SK-N-MC (cell line): ENCODE measurements around the gene SV2C.

Experiments used
- DNase-seq: peaks from one replicate; pipeline ENCODE4 v3.0.0-alpha.2; 2011; ENCODE audit warnings: low read depth, low spot score
- H3K27ac ChIP-seq: fragments of 200-600 bp; sonication (generic); 2 replicates; pipeline ENCODE4 v1.5.1; 2016; ENCODE audit warnings: mixed run types
- H3K36me3 ChIP-seq: fragments of 200-600 bp; sonication (generic); 2 replicates; pipeline ENCODE4 v1.6.1; 2017; ENCODE audit warnings: antibody characterized with exemption, low read length, mixed read lengths; ENCODE audit not compliant: insufficient read depth
- H3K4me3 ChIP-seq: fragments of 200-600 bp; sonication (generic); 2 replicates; pipeline ENCODE4 v1.5.1; 2016
- H3K9ac ChIP-seq: fragments of 200-600 bp; sonication (generic); 2 replicates; pipeline ENCODE4 v1.8.0; 2017; ENCODE audit warnings: mixed run types, mixed read lengths; ENCODE audit not compliant: insufficient read length
- H3K9me3 ChIP-seq: fragments of 200-600 bp; sonication (generic); 2 replicates; pipeline ENCODE4 v1.6.1; 2017; ENCODE audit warnings: low read depth, mild to moderate bottlenecking, antibody characterized with exemption, low read length, moderate library complexity, mixed read lengths
- EZH2 ChIP-seq: fragments of 200-600 bp; sonication (generic); IDR thresholded peaks from one replicate; pipeline ENCODE4 v1.6.1; 2017; ENCODE audit warnings: antibody characterized with exemption
- FOXP2 ChIP-seq: optimal IDR thresholded peaks from 2 replicates; pipeline ENCODE3; 2011; ENCODE audit warnings: mild to moderate bottlenecking, moderate library complexity; ENCODE audit not compliant: insufficient read depth; ENCODE audit errors: extremely low read length, control extremely low read depth
- POLR2AphosphoS5 ChIP-seq: IDR thresholded peaks from 2 replicates; pipeline ENCODE4 v1.6.1; 2012; ENCODE audit warnings: mild to moderate bottlenecking, low read depth, low read length, borderline replicate concordance

SV2C gene

DNA sequence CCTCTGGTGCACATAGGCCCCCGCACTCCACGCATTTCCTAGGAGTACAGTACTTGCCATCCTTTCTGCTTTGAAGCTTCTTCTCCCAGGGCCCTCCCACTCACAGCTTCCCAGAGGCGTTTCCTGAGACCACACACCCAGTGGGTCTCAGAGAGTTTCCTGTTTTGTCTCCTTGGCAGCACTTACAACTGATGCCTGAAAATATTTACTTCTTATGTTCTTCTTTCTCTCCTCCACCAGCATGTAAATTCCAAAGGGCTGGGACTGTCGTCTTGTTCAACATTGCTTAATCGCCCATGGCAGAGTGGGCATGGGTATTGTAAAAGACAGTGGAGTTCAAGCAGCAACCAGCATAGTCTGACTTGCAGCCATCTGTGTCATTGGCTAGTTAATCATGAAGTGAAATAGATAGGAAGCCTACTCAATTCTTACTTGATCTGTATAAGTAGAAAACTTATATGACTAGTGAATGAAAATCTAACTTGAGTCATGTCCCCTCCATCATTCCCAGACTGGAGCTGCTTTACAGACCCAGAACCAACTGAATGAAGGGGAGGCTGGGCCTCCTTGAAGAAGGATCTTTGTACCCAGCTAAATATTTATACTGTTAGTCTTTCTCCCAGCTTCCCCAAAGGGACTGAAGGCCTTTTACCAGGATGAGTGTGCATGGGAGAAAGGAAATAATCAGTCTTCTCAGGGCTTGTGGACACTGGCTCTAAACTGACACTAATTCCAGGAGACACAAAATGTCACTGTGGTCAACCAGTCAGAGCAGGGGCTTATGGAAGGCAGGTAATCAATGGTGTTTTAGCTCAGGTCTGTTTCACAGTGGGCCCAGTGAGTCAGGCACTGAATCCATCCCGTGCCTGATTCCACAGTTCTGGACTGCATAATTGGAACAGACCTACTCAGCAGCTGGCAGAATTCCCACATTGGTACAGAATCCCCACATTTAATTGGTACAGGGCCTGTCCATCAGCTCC is 116.4 kb downstream of the SV2C start:
- no peaks in the 10 kb centered on the region for H3K36me3 ChIP-seq
- H3K4me3 ChIP-seq = peak overlapping the region; percentile 53
- TF ChIP-seq EZH2 = no peak
- peak; percentile 99 for TF ChIP-seq FOXP2
- TF ChIP-seq POLR2AphosphoS5 = peak; percentile 32; the same call in 1 of the 2 replicates
- H3K9me3 ChIP-seq = no peaks in the 10 kb centered on the region; the same call in 1 of the 2 replicates
- H3K9ac ChIP-seq = peak overlapping the region; percentile 17
- DNase-seq = peak; percentile 80
- H3K27ac ChIP-seq = peak overlapping the region; percentile 96

DNA sequence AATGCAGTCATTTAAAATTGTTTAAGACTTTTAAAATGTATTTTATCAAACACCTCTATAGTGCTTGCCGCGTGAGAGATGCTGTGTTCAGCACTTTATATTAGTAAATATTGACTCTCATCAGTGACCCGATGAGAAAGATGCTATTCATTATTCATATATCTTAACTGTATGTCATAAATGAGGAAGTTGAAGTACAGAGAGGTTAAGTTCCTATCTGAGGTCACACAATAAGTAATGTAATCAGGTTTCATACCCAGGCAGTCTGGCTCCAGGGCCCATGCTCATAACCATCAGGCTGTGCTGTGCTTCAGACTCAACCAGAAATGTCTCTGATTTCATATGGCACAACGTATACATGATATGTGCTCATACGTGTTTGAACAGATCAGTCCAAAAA is 119.0 kb downstream of the SV2C start:
- Histone ChIP-seq H3K36me3 (no peaks in the 10 kb centered on the region), H3K27ac (no peak overlapping the region), H3K4me3 (no peak overlapping the region), H3K9ac (no peak overlapping the region), H3K9me3 (no peaks in the 10 kb centered on the region; the same call in 1 of the 2 replicates)
- TF ChIP-seq POLR2AphosphoS5 (no peak), EZH2 (no peak), FOXP2 (no peak)
- no peak for DNase-seq

DNA sequence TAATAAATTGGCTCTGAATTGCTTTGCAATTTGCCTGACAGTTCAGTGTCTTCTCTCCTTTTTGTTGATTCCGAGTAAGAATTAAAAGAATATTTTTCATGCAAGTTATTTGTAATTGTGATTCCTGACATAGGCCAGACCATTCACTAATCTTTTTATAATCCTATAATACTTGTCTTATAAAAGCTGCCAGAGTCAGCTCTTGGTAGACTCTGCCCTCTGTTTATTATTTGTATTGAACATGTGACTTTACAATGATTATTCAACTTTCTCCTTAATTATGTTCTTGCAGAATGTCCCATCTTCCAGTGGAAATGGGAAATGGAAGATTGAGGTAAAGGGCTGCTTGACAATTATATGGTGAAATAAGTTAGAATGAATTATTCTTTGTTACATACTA is 121.0 kb downstream of the SV2C start:
- no peak overlapping the region for H3K9ac ChIP-seq

DNA sequence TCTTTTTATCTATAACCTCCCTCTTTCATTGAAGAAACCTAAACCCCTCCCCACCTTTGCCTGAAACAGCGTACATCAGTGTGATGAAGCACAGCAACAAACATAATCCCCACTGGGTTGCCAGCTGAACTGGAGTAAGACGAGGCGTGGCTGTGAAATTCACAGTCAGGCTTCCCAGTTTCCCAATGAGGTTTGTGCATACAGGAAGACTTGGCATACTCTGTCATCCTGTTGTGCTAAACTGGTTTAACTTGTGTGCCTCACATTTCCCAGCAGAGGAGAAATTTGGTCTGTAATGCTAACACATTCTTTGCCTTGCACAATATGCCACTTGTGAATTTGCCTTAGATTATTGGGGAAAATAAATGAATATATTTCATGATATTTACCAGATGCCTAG is 121.5 kb downstream of the SV2C start:
- no peaks in the 10 kb centered on the region for H3K9me3 ChIP-seq
- no peaks in the 10 kb centered on the region for H3K36me3 ChIP-seq
- peak overlapping the region; percentile 30; the same call in 1 of the 2 replicates for H3K4me3 ChIP-seq
- DNase-seq = no peak
- TF ChIP-seq FOXP2 = no peak
- TF ChIP-seq POLR2AphosphoS5 = no peak
- no peak for TF ChIP-seq EZH2
- no peak overlapping the region for H3K9ac ChIP-seq
- peak overlapping the region; percentile 82 for H3K27ac ChIP-seq

More for the DNA sequence above, 121.0 kb downstream of the SV2C start:
- Histone ChIP-seq H3K27ac (peak overlapping the region; percentile 82), H3K9me3 (no peaks in the 10 kb centered on the region), H3K4me3 (peak overlapping the region; percentile 30; the same call in 1 of the 2 replicates), H3K36me3 (no peaks in the 10 kb centered on the region)
- DNase-seq = no peak
- TF ChIP-seq EZH2 (no peak), POLR2AphosphoS5 (no peak), FOXP2 (no peak)

DNA sequence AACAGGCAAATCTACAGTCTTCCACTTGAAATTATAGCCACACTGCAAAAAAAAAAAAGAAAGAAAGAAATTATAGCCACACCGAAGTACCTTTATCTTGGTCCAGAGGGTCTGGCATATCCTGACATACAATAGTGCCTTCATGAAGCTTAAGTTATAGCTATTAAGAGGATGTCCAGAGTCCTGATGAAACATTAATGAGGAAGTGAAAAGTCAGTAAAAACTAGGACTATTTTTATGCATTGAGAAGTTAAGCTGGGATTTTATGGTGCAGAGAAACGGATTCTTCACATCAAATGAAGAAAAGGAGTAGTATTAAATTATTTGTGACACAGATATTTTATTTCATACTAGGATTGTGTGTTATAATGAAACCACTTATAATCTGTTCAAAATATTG is 123.9 kb downstream of the SV2C start:
- Histone ChIP-seq H3K27ac (peak overlapping the region; percentile 65), H3K4me3 (no peak overlapping the region), H3K9ac (peak overlapping the region; percentile 38), H3K9me3 (no peaks in the 10 kb centered on the region), H3K36me3 (no peaks in the 10 kb centered on the region)
- no peak for TF ChIP-seq FOXP2
- TF ChIP-seq EZH2 = no peak
- TF ChIP-seq POLR2AphosphoS5 = no peak
- no peak for DNase-seq

DNA sequence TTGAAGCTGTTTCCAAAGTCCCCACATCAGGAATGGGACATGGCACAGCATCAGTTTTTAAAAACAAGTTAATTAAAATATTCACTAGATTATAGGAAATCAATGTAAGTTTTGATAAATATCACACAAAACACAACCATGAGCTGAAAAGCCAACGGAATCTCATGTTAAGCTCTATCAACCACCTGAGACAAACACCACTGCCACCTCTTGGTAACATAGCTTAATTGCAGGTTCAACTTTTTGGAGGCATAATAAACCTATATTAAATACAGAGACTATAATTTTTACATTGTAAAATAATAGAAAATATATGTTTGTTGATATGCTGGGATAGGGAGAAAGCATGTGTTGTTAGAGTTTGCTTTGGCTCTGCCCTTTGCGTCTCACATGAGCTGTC is 126.1 kb downstream of the SV2C start:
- H3K9ac ChIP-seq = no peak overlapping the region
- no peak overlapping the region for H3K4me3 ChIP-seq
- H3K27ac ChIP-seq = peak overlapping the region; percentile 48; the same call in 1 of the 2 replicates
- TF ChIP-seq POLR2AphosphoS5 = no peak
- no peak for TF ChIP-seq FOXP2
- 0 out of 2 replicates have a peak, but pooled peaks cover 5% of the 10 kb centered on the region for H3K9me3 ChIP-seq
- peaks cover 7% of the 10 kb centered on the region; the same call in 1 of the 2 replicates for H3K36me3 ChIP-seq
- no peak for DNase-seq

DNA sequence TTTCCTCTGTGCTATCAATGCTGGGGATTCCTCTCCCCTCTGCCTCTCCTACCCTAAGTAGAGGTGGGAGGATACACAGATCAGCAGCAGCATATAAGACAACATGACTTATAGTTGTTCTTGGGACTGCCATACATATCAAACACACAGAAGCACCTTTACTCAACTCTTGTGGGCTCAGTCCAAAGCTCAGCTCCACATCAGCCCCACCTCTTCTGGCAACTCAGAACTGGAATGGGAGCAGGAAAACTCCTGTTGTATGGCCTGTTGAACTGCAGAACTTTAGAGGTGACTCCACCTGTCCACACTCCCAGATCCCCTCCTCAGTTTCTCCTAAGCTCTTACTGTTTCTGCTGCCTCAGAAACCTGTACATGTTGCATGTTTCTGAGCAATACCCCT is 127.8 kb downstream of the SV2C start:
- TF ChIP-seq FOXP2 (no peak), POLR2AphosphoS5 (no peak), EZH2 (no peak)
- Histone ChIP-seq H3K36me3 (peaks cover 9% of the 10 kb centered on the region; the same call in 1 of the 2 replicates), H3K9ac (no peak overlapping the region), H3K9me3 (0 out of 2 replicates have a peak, but pooled peaks cover 6% of the 10 kb centered on the region), H3K27ac (peak overlapping the region; percentile 81), H3K4me3 (peak overlapping the region; percentile 37)
- no peak for DNase-seq

DNA sequence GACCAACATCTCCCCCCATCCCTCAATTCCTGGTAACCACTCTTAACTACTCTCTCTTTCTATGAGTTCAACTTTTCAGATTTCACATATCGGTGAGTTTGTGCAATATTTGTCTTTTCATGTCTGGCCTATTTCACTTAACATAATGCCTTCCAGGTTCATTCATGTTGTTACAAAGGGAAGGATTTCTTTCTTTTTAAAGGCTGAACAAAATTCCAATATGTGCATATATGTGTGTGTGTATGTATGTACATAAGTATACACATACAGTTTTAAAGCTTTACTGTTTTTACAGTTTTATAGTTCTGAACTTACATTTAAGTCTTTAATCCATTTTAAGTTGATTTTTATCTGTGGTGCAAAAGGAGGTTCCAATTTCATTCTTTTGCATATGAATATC is 130.7 kb downstream of the SV2C start:
- Histone ChIP-seq H3K9me3 (0 out of 2 replicates have a peak, but pooled peaks cover 6% of the 10 kb centered on the region), H3K27ac (no peak overlapping the region), H3K36me3 (peaks cover 9% of the 10 kb centered on the region; the same call in 1 of the 2 replicates), H3K9ac (no peak overlapping the region), H3K4me3 (no peak overlapping the region)
- DNase-seq = no peak
- TF ChIP-seq EZH2 (no peak), POLR2AphosphoS5 (no peak), FOXP2 (no peak)
